Testis (tissue), 2 donors: ENCODE results near the gene FAM193A.
"Not testable (repeated sequence)": the region's sequence is repeated elsewhere in the genome, so short reads cannot be mapped to it uniquely, and the experiment has no call there.

Source experiments
- POLR2A ChIP-seq: fragments of 450-650 bp; IDR thresholded peaks from one replicate; pipeline ENCODE4 v1.6.1; 2017; ENCODE audit warnings: antibody characterized with exemption, mild to moderate bottlenecking, moderate library complexity
- TF ChIP-seq, protein P1 (sequence below), 3 experiments: fragments of 450-650 bp in 2 of 3; fragments of 200-600 bp in 1 of 3; sonication (generic) in 1 of 3; IDR thresholded peaks; one replicate each; pipeline ENCODE4 v1.5.1; 2016 to 2019; ENCODE audit warnings: antibody characterized with exemption in 3 of 3, mild to moderate bottlenecking in 2 of 3, moderate library complexity in 1 of 3

DNA sequence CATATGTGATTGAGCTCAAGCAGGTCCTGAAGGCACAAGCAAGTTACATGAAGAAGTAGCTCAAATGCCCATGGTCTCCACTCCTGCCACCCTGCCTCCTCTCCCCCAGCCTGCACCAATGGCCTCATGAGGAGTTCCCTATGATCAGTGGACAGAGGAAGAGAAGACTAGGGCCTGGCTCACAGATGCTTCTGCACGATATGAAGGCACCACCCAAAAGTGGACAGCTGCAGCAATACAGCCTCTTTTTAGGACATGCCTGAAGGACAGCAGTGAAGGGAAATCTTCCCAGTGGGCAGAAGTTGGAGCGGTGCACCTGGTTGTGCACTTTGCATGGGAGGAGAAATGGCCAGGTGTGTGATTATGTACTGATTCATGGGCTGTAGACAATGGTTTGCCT, 201.8 kb downstream of the FAM193A start:
- not testable (repeated sequence) for TF ChIP-seq POLR2A
- TF ChIP-seq, protein P1, sequence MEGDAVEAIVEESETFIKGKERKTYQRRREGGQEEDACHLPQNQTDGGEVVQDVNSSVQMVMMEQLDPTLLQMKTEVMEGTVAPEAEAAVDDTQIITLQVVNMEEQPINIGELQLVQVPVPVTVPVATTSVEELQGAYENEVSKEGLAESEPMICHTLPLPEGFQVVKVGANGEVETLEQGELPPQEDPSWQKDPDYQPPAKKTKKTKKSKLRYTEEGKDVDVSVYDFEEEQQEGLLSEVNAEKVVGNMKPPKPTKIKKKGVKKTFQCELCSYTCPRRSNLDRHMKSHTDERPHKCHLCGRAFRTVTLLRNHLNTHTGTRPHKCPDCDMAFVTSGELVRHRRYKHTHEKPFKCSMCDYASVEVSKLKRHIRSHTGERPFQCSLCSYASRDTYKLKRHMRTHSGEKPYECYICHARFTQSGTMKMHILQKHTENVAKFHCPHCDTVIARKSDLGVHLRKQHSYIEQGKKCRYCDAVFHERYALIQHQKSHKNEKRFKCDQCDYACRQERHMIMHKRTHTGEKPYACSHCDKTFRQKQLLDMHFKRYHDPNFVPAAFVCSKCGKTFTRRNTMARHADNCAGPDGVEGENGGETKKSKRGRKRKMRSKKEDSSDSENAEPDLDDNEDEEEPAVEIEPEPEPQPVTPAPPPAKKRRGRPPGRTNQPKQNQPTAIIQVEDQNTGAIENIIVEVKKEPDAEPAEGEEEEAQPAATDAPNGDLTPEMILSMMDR (IDR thresholded peaks at IDR 0.05), result not testable (repeated sequence)
